NCI-H82 treated with DMSO at 0.1 percent for 48 hours (cell line): Measurements from ENCODE around the gene NUP210.

Experiments used
- DNase-seq: peaks from one replicate; lab custom pipeline; 2025; ENCODE audit not compliant: unreplicated experiment; lab: John Stamatoyannopoulos, UW

NUP210 gene

GRCh38 chr3:13277196-13277813, 142.8 kb downstream of the NUP210 start:
- no peak for DNase-seq

DNA sequence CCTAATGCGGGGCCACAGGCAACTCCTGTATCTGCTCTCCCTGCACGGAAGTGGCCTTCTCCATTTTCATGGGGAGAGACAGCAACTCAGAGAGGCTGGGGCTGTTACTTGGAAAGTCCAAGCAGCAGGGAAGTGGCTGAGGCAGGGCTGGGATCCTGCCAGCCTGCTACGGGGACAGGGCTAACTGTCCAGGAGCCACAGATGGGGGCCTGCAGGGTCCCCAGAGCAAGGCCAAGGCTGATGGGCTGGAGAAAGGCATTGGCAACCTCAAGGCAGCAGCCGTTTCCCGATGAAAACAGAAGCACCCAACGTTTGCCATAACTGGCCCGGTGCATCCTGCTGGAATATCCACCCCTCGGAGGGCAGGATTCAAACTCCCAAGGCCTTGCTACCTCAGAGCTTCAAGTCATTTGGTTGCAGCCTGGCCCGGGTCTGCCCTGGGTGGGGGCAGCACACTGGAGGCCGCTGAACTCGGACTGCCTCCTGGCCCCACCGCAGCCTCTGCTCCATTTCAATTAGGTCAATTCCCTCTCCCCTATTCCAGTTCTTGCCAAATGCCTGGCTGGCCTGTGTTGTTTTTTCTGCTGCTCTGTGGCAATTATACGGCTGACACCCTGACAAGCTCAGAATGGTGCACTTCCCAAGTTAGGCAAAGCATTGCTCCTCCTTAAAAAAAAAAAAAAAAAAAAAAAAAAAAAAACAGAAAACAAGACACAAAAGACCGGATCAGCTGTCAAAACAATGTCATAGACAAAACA, 143.5 kb downstream of the NUP210 start:
- DNase-seq = no peak

GRCh38 chr3:13275376-13276005, 144.6 kb downstream of the NUP210 start:
- DNase-seq = no peak

DNA sequence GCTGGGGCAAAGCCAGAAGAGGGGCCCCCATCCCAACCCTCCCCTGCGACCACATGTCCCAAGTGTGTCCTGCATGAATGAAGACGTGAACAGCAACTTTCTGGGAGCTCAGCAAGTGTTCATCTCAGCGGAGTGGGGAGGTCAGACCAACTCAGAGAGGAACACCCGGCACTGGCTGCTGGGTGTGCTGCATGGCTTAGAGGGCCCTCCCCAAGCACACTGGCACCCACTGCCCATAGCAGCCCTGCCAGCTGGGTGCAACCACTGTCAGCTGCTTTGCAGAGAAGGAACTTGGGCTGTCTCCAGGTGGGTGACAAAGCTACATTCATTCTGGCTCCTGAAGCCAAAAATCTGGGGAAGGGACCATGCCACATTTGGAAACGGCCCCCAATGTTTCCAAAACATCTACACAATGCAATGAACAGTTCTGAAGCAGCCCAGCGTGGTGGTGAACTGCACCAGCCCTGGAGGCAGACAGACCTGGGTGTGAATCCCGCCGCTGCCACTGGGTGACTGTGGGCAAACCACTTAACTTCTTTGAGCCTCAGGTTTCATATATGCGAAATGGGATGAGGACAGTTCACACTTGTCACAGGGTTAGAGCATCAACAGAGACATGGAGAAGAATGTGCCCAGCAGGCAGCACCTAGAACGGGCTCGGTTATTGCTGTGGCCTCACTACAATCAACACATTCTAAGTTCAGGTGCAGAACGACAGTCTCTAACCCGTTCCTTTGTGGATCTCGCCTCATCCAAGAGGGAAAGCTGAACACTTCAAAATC, 145.4 kb downstream of the NUP210 start:
- no peak for DNase-seq

- DNase-seq = no peak
Measured at GRCh38 chr3:13274125-13274524, 146.0 kb downstream of the NUP210 start.

GRCh38 chr3:13273604-13274105, 146.5 kb downstream of the NUP210 start:
- no peak for DNase-seq

GRCh38 chr3:13272831-13273603, 147.1 kb downstream of the NUP210 start:
- DNase-seq = no peak

DNA sequence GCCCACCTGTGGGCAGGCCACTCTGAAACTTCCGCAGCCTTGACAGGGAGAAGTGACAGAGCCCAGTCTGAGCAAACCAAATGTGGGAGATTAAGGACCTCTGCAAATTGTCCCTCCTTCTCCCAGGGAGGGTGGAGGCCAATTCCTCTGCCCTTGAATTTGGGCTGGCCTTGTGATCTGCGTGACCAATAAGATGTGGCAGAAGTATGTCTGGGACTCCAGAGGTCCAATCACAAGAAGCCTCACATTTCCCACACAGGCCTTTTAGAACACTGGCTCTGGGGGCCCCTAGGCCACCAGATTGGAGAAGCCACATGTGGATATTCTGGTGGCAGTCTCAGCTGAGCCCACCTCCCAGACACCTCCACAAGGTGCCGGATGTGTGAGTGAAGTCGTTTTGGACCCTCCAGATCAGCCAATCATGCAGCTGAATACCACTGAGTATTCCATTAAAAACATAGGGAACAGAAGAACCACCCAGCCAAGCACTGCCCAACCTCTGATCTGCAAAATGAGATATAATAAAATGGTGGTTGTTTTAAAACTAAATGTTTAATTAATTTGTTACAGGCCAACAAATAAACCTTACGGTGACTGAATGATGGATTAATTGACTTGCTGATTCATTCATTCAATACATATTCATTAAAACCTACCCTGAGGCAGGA, 150.3 kb downstream of the NUP210 start:
- DNase-seq = no peak

DNA sequence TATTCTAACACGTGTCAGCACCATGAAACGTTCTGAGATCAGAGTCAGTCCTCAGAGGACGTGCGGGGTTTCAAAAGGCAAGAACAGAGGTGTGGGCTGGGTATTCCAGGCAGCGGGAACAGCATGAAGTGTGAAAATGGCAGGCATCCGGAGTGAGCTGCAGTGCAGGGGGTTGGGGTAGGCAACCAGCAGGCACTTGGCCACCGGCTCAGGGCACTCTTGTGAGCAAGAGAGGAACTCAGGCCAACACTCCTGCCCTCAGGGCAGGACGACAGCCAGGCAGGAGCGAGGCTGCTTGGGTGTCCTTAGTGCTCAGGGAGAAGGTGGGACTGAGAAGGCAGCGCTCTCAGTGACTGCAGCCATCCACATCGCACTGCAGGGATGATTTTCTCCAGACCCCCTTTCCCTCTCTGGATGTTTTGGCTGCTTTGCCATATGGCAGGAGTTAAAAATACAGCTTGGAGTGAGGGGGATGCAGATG, 151.1 kb downstream of the NUP210 start:
- no peak for DNase-seq

DNA sequence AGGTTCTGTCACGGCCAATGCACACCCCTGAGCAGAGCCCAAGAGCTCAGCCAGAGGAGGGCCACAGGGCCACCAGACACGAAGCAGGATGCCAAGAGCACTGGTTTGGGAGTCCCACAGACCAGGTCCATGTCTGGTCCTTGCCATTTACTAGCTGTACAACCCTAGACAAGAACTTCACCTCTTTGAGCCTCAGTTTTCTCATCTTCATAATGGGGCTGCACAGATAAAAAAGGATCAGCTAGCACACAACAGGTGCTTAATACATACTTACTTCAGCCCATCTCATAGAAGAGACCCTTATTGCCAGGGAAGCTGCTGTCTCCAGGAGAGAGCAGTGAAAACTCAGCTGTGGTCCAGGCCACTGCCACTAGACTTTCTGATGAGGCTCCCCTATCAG, 152.0 kb downstream of the NUP210 start:
- no peak for DNase-seq

GRCh38 chr3:13266651-13267362, 153.3 kb downstream of the NUP210 start:
- no peak for DNase-seq
